GM08714 (cell line): ENCODE data around the gene NUP210.
A peak's percentile ranks its signal among the peaks of the same experiment; 100 is the strongest.

Source experiments
- H3K4me3 ChIP-seq: fragments of 200-500 bp; sonication (Bioruptor generic); 2 replicates; pipeline ENCODE4 v1.5.1; 2014; ENCODE audit warnings: mild to moderate bottlenecking, low read length, inconsistent platforms
- ZNF274 ChIP-seq: IDR thresholded peaks from 2 replicates; pipeline ENCODE4 v1.6.1; 2012; ENCODE audit warnings: mild to moderate bottlenecking, low read depth, low read length

NUP210 gene

DNA sequence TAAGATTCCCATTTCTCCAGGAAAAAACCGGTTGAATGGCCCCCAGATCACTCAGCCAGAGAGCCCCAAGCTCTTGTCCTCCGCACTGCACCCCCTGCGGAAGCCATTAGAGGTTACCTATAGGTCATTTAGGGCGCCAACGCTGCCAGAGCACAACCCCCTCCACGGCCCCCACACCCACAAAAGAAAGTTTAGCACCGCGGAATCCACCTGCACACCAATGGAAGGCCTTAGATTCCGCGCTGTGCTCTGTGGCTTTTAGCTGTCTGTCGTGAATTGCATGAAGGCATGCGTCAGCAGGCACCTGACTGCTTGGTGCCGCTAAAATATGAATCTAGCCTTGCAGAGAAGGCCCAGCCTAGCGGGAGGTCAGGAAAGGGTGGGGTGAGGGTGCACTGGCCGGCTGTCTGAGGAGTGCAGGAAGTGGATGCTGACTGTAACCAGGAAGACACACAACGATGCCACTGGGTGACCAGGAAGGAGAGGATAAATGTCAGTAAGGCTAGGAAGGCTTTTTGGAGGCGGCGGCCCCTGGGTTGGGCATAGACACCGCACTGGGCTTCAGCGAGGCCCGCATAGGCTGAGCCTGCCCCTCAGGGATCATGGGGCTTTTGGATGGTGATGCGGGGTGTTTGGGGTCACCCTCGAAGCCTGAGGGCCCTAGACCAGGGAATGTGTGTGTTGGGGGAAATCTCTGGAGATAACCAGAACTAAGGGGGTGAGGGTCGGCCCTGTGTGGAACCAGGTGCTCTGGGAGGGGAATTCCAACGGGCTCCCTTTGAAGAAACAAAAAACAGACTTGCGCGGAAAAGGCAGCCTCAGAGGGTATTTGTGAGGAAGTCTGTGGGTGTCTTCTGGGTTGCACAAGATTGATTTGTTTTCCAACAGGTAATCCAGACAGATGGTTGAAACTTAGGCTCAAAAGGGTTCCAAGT lies 976 bp upstream of the NUP210 start:
- peak overlapping the region; percentile 58; the same call in 1 of the 2 replicates for H3K4me3 ChIP-seq
- TF ChIP-seq ZNF274: no peak

DNA sequence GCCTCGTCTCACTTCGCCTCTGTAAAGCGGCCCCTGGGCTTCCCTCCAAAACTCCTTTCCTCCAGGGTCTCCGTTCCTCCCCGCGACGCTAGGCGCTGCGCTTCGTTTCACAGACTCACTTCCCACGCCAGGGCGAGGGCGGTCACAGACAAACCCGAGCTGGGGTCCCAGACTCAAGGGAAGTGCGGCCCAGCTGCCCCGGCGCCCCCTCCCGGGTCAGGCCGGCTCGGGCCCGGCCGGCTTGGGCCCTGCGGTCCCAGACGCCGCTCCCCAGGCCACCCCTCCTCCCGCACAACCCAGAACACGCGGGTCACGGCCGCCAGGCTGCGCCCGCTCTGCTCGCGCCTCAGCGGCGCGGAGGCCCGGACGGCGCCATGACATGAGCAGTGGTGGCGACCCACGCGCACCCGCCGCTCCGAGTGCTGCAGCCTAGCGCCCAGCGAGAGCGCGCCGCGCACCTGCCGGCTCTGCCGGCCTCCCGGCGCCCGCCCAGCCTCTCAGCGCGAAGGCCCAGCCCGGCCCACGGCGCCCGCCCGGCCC lies 547 bp downstream of the NUP210 start:
- peak overlapping the region; percentile 75 for H3K4me3 ChIP-seq
- TF ChIP-seq ZNF274: no peak

DNA sequence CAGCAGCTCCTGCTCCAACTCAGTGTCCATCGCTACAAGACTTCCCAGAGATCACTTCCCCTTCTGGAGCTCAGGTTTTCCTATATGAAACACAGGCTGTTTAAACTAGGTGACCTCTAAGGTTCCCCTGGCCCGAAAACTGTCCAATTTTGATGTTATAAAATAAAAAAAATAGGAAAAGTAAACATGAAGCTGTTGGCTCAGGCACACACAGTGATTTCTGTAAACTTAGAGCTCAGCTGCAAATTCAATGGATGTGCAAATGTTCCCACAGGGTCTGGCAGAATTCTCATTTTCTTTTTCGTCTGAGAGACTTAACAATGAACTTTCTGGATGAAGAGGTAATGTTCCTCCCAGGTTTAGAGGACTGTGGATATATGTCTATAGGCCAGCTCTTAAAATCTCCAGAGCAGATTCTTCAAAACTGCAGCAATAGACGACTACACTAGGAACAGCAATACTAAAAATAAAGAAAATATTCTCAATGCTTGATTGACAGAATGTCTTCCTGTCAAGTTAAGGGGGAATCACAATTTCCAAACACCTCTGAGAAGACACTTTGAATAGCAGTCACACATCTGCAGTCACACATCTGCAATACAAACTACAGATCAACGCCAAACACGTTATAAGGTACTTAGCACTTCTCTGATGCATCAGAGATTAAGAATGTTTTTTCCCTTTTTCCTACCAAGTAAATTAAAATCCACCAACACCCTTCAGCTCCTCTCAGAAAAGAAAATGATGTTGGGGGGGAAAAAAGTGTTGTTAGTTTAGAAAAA lies 2.8 kb downstream of the NUP210 start:
- H3K4me3 ChIP-seq: no peak overlapping the region
- TF ChIP-seq ZNF274: no peak

DNA sequence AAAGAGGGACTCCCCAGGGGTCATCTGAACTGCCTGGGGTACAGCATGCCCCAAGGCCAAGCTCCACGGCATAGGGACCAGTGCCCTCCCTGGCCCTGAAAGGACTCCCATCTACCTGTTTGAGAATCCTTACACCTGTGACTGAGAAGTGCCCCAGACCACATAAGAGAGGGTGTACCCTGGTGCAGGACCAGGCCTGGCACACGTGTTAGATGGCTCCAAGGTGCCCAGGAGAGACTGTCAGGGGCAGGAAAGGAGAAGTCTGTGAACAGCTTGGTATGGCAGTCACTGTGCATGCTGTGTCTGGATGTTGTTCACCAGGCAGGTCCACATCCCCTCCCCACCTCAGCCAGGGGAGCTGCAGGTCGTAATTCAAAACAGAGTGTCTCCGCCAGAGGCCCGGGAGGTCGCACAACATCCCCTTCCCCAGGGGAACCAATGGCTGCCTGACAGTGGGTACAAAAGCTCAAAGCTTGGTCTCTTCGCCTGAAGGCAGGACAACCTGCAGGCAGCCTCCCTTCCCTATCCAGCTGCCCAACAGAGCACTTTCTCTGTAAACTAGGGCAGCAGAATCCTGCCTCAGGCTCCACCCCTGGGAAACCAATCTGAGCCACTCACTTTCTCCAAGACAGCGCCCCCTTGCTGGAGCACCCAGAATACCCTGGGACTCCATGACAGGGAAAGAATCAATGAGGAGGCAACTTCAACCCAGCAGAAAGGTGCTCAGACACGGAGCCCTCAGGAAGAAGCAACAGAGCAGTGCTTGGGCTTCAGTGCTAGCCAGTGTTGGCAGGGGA lies 3.9 kb downstream of the NUP210 start:
- no peak for TF ChIP-seq ZNF274
- H3K4me3 ChIP-seq: no peak overlapping the region

DNA sequence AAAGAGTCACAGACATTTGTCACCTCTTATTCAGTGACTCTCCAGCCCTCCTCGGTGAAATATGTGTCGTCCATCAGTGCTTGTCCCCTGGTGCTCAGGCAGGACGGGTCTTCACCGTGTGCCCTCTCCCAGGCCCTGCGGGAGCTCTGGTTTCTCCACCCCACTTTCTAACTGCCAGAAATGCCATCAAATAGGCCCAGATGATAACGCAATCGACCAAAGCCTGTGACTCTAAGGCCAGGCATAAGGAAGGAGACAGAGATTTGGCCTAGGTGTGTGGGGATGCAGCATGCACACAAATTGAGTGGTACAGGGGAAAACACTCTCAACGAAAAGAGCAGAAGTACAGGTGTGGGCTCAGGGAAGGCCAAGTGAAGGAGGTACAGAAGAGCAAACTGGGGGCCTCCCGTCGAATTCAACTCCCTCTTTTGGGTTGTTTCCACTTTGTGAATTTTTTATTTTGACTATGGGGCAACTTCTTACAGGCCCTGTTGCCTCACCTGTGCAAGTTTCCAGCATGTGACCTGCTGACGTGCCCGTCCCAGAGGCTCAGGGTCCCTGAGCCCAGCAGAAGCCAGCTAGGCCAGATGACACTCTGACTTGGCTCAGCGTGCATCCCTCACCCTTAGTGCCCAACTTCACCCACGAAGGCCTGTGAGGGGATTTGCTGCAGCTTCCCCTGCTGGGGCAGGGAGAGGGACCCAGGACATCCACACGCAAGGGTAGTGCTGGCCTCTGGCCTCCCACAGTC lies 4.7 kb downstream of the NUP210 start:
- H3K4me3 ChIP-seq: no peak overlapping the region; the same call in 1 of the 2 replicates
- TF ChIP-seq ZNF274: no peak

DNA sequence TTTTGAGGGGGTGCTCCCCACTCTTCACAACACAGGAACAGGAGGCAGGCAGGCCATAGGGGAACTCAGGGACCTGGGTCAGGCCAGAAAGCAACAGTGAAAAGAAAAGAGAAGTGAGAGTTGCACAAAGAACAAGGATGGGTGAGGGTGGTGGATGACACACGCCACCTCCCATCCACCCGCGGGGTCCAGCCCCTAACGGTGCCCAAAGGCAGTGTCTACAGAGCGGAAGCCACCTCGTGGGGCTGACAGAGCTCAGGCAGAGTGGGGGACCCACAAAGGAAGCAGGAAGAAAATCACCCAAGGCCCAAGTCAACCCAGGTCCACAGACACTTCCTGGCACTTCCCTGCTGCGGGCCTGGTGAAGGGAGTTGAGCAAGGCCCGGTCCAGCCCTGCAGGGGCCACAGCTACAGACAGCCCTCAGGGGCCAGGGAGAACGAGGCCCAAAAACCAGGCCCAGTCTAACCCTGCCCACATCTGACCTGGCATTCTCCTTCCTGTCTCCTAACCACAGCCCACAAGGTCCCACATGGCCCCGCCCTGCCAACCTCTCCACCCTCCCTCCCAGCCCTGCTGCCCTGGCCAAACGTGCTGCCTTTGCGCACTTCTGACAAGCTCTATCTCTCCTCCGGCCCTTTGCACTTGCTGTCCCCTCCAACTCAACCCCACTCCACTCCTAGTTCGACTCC lies 5.9 kb downstream of the NUP210 start:
- no peak for TF ChIP-seq ZNF274
- H3K4me3 ChIP-seq: peak overlapping the region; percentile 15; the same call in 1 of the 2 replicates

DNA sequence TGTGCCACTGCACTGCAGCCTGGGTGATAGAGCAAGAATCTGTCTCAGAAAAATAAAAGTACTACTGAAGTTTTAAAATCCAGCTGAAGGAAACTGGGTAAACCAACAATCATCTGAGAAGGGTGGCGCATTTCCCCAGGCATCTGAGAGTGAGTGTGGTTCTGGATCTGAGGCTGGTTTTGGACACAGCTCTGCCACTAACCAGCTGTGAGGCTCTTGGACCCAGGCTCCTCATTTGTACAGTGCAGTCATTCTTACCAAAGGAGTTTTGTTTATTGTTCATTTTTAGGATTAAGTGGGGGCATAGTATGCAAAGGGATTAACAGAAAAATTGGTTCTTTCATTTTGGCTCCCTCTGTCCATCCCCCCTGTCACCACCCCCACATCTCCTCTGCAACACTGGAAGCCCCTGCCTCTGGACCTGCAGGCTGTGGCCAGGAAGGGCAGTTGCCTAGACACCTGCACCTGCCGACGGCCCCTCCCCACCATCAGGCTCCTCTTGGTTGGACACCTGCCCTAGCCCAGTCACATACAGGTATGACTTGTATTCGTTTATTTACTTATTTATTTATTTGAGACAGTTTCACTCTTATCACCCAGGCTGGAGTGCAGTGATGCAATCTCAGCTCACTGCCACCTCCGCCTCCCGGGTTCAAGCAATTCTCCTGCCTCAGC lies 8.8 kb downstream of the NUP210 start:
- no peak overlapping the region for H3K4me3 ChIP-seq
- TF ChIP-seq ZNF274: no peak

DNA sequence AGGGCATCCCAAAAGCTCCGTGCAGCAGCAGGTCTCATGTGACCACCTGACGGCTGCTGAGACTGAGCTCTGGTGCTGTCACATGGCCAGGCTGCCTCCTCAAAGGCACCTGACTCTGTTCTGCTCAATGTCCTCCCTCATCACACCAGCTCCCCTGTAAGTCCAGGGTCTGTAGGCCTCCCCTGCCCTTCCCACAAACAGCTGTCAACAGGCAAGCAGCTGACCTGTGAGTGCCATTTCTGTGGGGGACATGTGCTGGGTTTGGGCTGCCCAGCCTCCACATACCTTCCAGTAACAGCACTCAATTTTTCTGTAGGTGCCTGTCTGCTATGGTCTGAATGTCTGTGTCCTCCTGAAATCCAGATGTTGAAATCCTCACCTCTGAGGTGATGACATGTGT lies 11.2 kb downstream of the NUP210 start:
- no peak for TF ChIP-seq ZNF274
- H3K4me3 ChIP-seq: no peak overlapping the region

DNA sequence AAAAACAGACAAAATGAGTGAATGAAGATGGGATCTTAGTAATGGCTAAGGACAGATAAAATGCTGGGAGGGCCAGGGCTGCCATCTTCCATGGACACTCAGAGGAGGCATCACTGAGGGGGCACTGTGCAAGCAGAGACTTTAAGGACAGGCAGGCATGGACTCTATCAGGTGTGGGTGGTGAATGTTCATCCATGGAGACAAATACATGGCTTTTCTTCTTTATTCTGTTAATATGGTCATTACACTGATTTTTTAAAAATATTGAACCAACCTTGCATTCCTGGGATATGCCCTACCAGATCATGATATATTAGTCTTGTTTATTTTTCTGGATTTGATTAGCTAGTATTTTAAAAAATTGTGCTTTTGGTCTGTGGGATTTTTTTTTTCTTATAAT lies 12.2 kb downstream of the NUP210 start:
- H3K4me3 ChIP-seq: no peak overlapping the region
- no peak for TF ChIP-seq ZNF274

DNA sequence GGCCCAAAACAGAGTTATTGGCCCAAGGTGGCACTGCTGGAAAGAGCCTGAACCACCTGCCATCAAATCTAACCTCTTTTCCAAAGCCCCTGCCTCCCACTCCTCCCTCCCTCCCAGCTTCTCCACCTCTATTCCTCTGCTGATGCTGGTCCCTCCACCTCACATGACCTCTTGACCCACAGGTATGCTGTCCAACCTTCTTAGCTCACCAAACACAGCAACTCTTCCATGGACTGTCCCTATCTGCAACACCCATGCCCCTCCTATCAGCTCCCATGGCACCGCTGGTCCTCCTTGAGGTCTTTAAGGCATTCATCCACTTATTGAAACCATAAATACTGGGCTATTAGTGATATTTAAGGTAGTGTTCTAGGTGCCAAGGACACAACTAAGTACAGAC lies 12.6 kb downstream of the NUP210 start:
- H3K4me3 ChIP-seq: no peak overlapping the region
- no peak for TF ChIP-seq ZNF274

DNA sequence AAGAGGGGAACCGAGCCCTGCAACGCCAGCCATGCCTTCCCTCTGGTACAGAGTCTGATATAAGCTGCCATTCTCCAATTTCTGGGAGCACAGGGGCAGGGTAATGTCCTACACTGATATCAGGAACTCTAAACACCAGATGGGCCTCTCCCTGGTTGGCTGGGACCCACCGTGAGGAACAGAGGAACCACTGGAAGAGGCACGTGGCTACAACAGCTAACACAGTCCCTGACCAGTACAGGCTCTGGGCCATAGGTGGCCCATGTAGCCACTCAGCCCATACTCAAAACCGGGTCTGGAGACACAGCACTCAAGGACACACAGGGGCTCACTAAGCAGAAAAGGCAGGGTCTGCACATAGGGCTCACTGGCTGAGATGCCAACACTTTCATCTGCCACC lies 13.9 kb downstream of the NUP210 start:
- H3K4me3 ChIP-seq: no peak overlapping the region
- no peak for TF ChIP-seq ZNF274

DNA sequence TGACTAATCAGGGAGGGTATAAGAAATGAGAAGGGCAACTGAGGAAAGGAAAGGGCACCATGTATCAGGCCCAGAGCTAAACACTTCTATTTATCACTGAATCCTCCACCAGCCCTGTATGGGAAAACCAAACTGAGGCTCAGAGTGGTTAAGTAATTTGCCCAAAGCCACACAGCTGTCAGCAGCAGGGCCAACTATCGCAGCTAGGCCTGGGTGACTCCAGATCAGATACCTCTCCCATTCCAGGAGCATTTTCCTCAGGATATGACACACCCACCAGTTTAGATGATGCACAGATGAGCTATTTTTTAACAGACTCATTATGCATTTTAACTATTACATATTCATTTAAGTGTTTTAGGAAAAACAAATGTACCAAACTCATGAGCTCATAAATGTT lies 14.5 kb downstream of the NUP210 start:
- H3K4me3 ChIP-seq: no peak overlapping the region
- TF ChIP-seq ZNF274: no peak
